SK-N-SH (cell line): Measurements from ENCODE around the gene OR8D2. TPM values are rescaled to one million over a fixed set of nuclear protein-coding genes. Genes with fewer than 3 reads are reported as not detected.

Source experiments
- CTCF ChIA-PET: fragments of 300-600, 350-600 bp; formaldehyde crosslinking; extraction: SDS; loops from one replicate; lab custom pipeline; 2021; lab: Yijun Ruan, JAX
- POLR2A ChIA-PET: fragments of 350-600 bp; sonication (Branson Sonifier 250); formaldehyde crosslinking; extraction: SDS; loops from one replicate; lab custom pipeline; 2020; ENCODE audit warnings: antibody characterized with exemption, inconsistent platforms; lab: Yijun Ruan, JAX
- DNase-seq: peaks from one replicate; pipeline ENCODE4 v3.0.0; 2012
- H2AFZ ChIP-seq: fragments of 200-600 bp; sonication (generic); 2 replicates; pipeline ENCODE4 v1.8.1; 2016; ENCODE audit warnings: antibody characterized with exemption, mild to moderate bottlenecking, low read depth
- H3F3A ChIP-seq: fragments of 200-600 bp; sonication (generic); replicated peaks from 2 replicates; pipeline ENCODE3; 2016; ENCODE audit warnings: antibody characterized with exemption, mild to moderate bottlenecking; ENCODE audit not compliant: insufficient read depth
- H3K27ac ChIP-seq, 2 experiments: fragments of 200-500 bp in 1 of 2; fragments of 200-600 bp in 1 of 2; sonication (Bioruptor generic) in 1 of 2; sonication (generic), shearing (Covaris generic) in 1 of 2; 2 replicates each; pipeline versions ENCODE4 v1.5.1 to v1.6.1; 2014 to 2016; ENCODE audit warnings: low read depth in 2 of 2, inconsistent platforms in 1 of 2, low read length in 1 of 2, mild to moderate bottlenecking in 1 of 2, mixed read lengths in 1 of 2
- H3K27me3 ChIP-seq: fragments of 200-600 bp; sonication (generic), shearing (Covaris generic); 2 replicates; pipeline ENCODE4 v1.6.1; 2016; ENCODE audit warnings: mixed run types; ENCODE audit not compliant: insufficient read depth
- H3K36me3 ChIP-seq, 2 experiments: fragments of 200-500 bp in 1 of 2; fragments of 200-600 bp in 1 of 2; sonication (Bioruptor generic) in 1 of 2; sonication (generic) in 1 of 2; replicated peaks in 1 of 2; 2 replicates each; pipeline versions ENCODE3 to v1.5.1; 2014 to 2016; ENCODE audit warnings: low read length in 1 of 2, mild to moderate bottlenecking in 1 of 2; ENCODE audit not compliant: insufficient read depth in 2 of 2, control insufficient read depth in 1 of 2
- H3K4me1 ChIP-seq, 2 experiments: fragments of 200-500 bp in 1 of 2; fragments of 200-600 bp in 1 of 2; sonication (Bioruptor generic) in 1 of 2; sonication (generic), shearing (Covaris generic) in 1 of 2; 2 replicates each; pipeline versions ENCODE4 v1.5.1 to v1.6.1; 2014 to 2016; ENCODE audit warnings: low read depth in 1 of 2, low read length in 1 of 2, mixed run types in 1 of 2; ENCODE audit not compliant: insufficient read depth in 2 of 2, control insufficient read depth in 1 of 2
- H3K4me2 ChIP-seq: fragments of 200-600 bp; sonication (generic), shearing (Covaris generic); 2 replicates; pipeline ENCODE4 v1.6.1; 2017; ENCODE audit warnings: mixed run types
- H3K4me3 ChIP-seq, 2 experiments: fragments of 200-500 bp in 1 of 2; fragments of 200-600 bp in 1 of 2; sonication (Bioruptor generic) in 1 of 2; sonication (generic), shearing (Covaris generic) in 1 of 2; 2 replicates each; pipeline versions ENCODE4 v1.5.1 to v1.8.1; 2014 to 2016; ENCODE audit warnings: low read depth in 2 of 2, inconsistent platforms in 1 of 2, low read length in 1 of 2, mild to moderate bottlenecking in 1 of 2, mixed read lengths in 1 of 2, moderate library complexity in 1 of 2
- H3K79me2 ChIP-seq: fragments of 200-600 bp; sonication (generic); 2 replicates; pipeline ENCODE4 v1.8.1; 2017; ENCODE audit warnings: mild to moderate bottlenecking; ENCODE audit not compliant: insufficient read depth
- H3K9ac ChIP-seq: fragments of 200-600 bp; sonication (generic); 2 replicates; pipeline ENCODE4 v1.6.1; 2017; ENCODE audit warnings: mixed run types
- H3K9me2 ChIP-seq: fragments of 200-600 bp; sonication (generic); 2 replicates; pipeline ENCODE4 v1.6.1; 2017; ENCODE audit warnings: mixed run types
- H3K9me3 ChIP-seq: fragments of 200-600 bp; sonication (generic); 2 replicates; pipeline ENCODE4 v1.6.1; 2017; ENCODE audit warnings: mixed run types, mild to moderate bottlenecking, moderate library complexity
- H4K20me1 ChIP-seq: fragments of 200-600 bp; sonication (generic); 2 replicates; pipeline ENCODE4 v1.6.1; 2017; ENCODE audit warnings: mild to moderate bottlenecking, mixed run types; ENCODE audit not compliant: insufficient read depth
- ELF1 ChIP-seq: IDR thresholded peaks from 2 replicates; pipeline ENCODE4 v1.4.0; 2012
- EP300 ChIP-seq, 2 experiments: IDR thresholded peaks; 2 replicates each; pipeline versions ENCODE4 v1.4.0 to v1.6.1; 2012; ENCODE audit warnings: borderline replicate concordance in 1 of 2, low read depth in 1 of 2, low read length in 1 of 2
- EZH2phosphoT487 ChIP-seq: fragments of 200-600 bp; sonication (generic); IDR thresholded peaks from 2 replicates; pipeline ENCODE4 v1.6.1; 2017; ENCODE audit warnings: low read depth, mixed run types, mild to moderate bottlenecking, antibody characterized with exemption, moderate library complexity, borderline replicate concordance
- GABPA ChIP-seq: IDR thresholded peaks from 2 replicates; pipeline ENCODE4 v1.4.0; 2012; ENCODE audit warnings: low read depth, mild to moderate bottlenecking
- MEF2A ChIP-seq: IDR thresholded peaks from 2 replicates; pipeline ENCODE4 v1.4.0; 2012; ENCODE audit warnings: low read depth, borderline replicate concordance
- NFIC ChIP-seq: IDR thresholded peaks from 2 replicates; pipeline ENCODE4 v1.4.0; 2012; ENCODE audit warnings: borderline replicate concordance
- NRF1 ChIP-seq: IDR thresholded peaks from 2 replicates; pipeline ENCODE4 v1.6.1; 2012; ENCODE audit warnings: low read depth, mild to moderate bottlenecking, low read length
- PBX3 ChIP-seq: IDR thresholded peaks from 2 replicates; pipeline ENCODE4; 2012
- POLR2AphosphoS5 ChIP-seq: IDR thresholded peaks from 2 replicates; pipeline ENCODE4 v1.6.1; 2012; ENCODE audit warnings: low read depth, low read length
- RCOR1 ChIP-seq: fragments of 150-350 bp; IDR thresholded peaks from 2 replicates; pipeline ENCODE4 v1.6.1; 2017; ENCODE audit warnings: antibody characterized with exemption, low read length
- REST ChIP-seq: IDR thresholded peaks from 2 replicates; pipeline ENCODE4 v1.6.1; 2012; ENCODE audit warnings: mild to moderate bottlenecking, low read depth, low read length, moderate library complexity
- RFX5 ChIP-seq: IDR thresholded peaks from 2 replicates; pipeline ENCODE4 v1.6.1; 2012; ENCODE audit warnings: mild to moderate bottlenecking, improper control_type of control experiment, low read length
- RXRA ChIP-seq: IDR thresholded peaks from 2 replicates; pipeline ENCODE4 v1.4.0; 2012; ENCODE audit warnings: low read depth, mild to moderate bottlenecking, borderline replicate concordance
- SIN3A ChIP-seq: IDR thresholded peaks from 2 replicates; pipeline ENCODE4 v1.6.1; 2012; ENCODE audit warnings: low read depth, mild to moderate bottlenecking, low read length, moderate library complexity, borderline replicate concordance
- YY1 ChIP-seq: IDR thresholded peaks from 2 replicates; pipeline ENCODE4 v1.4.0; 2012; ENCODE audit warnings: low read depth, mild to moderate bottlenecking
- ZBTB33 ChIP-seq: IDR thresholded peaks from 2 replicates; pipeline ENCODE4 v1.4.0; 2012; ENCODE audit warnings: low read depth, borderline replicate concordance
- WGBS: methylation state at CpG from one replicate; pipeline ENCODE4 v1.1.6; 2017; ENCODE audit warnings: low lambda C conversion rate; 5-methylcytosine and 5-hydroxymethylcytosine counted together
- polyA plus RNA-seq, 3 experiments: library from polyadenylated mRNA; depleted of rRNA; stranded (reverse); fragments of >200 nt; gene quantifications; 2 replicates each; pipeline ENCODE4 v1.2.3, GENCODE V29; 2012
- TF ChIP-seq, protein P1 (sequence below): fragments of 150-350 bp; IDR thresholded peaks from 2 replicates; pipeline ENCODE4 v1.6.1; 2017; ENCODE audit warnings: antibody characterized with exemption, low read length, low read depth, borderline replicate concordance

Gene OR8D2
- polyA plus RNA-seq, 1 of the 3 experiments (the other 2 are of a cell fraction): not detected

- no peak for TF ChIP-seq ZBTB33
- TF ChIP-seq NFIC: no peak
- no peak for TF ChIP-seq EP300 (IDR thresholded peaks at IDR 0.05; ENCODE audit: borderline replicate concordance in 1 of 2, low read depth in 1 of 2, low read length in 1 of 2)
- no peak for TF ChIP-seq EZH2phosphoT487
- TF ChIP-seq RCOR1: no peak
- TF ChIP-seq POLR2AphosphoS5: no peak
- TF ChIP-seq ELF1: no peak
- TF ChIP-seq YY1: no peak
- no peak for TF ChIP-seq SIN3A
- TF ChIP-seq RFX5: no peak
- TF ChIP-seq RXRA: no peak
- TF ChIP-seq, protein P1, sequence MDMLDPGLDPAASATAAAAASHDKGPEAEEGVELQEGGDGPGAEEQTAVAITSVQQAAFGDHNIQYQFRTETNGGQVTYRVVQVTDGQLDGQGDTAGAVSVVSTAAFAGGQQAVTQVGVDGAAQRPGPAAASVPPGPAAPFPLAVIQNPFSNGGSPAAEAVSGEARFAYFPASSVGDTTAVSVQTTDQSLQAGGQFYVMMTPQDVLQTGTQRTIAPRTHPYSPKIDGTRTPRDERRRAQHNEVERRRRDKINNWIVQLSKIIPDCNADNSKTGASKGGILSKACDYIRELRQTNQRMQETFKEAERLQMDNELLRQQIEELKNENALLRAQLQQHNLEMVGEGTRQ: no peak
These were observed 26.4 kb upstream of the OR8D2 start (continued) for GRCh38 chr11:124346311-124346955.

DNA sequence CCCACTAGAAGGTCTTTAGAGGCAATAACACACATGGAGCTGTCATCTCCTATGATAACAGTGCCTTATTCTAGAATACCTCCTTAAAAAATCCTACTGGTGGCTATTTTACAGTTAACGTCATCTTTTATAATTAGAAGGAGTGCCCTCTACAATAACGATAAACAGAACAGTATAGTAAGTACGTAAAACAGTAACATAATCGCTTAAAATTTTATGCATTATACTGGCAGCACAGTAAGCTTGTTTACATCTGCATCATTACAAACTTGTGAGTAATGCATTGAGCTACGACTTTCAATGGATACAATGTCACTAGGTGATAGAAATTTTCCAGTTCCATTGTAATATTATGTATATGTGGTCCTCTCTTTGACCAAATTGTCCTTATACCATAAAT is 24.3 kb upstream of the OR8D2 start:
- no peak overlapping the region for H2AFZ ChIP-seq
- ChIA-PET CTCF (interaction anchor here (1.6 kb wide), 1 partner anchor 58 kb away, joined by 5 read pairs; no protein-coding TSS in a partner anchor), POLR2A (no interaction called here)
- H3K27me3 ChIP-seq: no peaks in the 10 kb centered on the region
- no peaks in the 10 kb centered on the region for H3K9me3 ChIP-seq
- no peak overlapping the region for H3K4me3 ChIP-seq
- H3K36me3 ChIP-seq: no peaks in the 10 kb centered on the region
- no peaks in the 10 kb centered on the region for H3K79me2 ChIP-seq
- TF ChIP-seq MEF2A: no peak
- no peaks in the 10 kb centered on the region for H3F3A ChIP-seq
- H3K9me2 ChIP-seq: no peaks in the 10 kb centered on the region
- no peaks in the 10 kb centered on the region for H4K20me1 ChIP-seq
- H3K4me2 ChIP-seq: no peak overlapping the region
- no peak overlapping the region for H3K9ac ChIP-seq
- WGBS: 0% methylated on average over 5 of the region's 5 CpGs
- H3K27ac ChIP-seq: no peak overlapping the region
- no peak for DNase-seq
- no peaks in the 10 kb centered on the region for H3K4me1 ChIP-seq

DNA sequence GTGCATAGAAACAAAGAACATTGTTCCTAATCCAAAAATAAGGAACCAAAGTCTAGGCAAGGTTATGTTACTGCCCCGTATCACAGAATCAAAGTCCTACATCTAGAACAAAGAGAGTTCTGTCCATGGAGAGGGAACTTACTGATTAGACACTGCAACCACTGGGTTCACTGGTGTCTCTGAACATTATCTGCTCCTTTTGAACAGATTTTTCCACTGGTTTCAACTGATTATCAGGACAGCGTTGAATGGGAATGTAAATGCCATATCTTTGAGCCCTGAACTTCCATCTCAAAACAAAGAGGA is 20.1 kb upstream of the OR8D2 start:
- Histone ChIP-seq H3K9me2 (no peaks in the 10 kb centered on the region), H3F3A (no peaks in the 10 kb centered on the region), H2AFZ (no peak overlapping the region), H3K9me3 (no peaks in the 10 kb centered on the region), H3K36me3 (no peaks in the 10 kb centered on the region), H3K9ac (no peak overlapping the region), H3K4me3 (no peak overlapping the region), H3K27ac (no peak overlapping the region), H3K79me2 (no peaks in the 10 kb centered on the region), H4K20me1 (no peaks in the 10 kb centered on the region), H3K4me2 (no peak overlapping the region), H3K4me1 (no peaks in the 10 kb centered on the region), H3K27me3 (no peaks in the 10 kb centered on the region)
- no peak for DNase-seq
- POLR2A ChIA-PET: interaction anchor here (0.5 kb wide), 1 partner anchor 55 kb away, joined by 5 read pairs; no protein-coding TSS in a partner anchor
- CTCF ChIA-PET: no interaction called here
- 3% methylated on average over 2 of the region's 2 CpGs for WGBS
- no peak for TF ChIP-seq PBX3
- no peak for TF ChIP-seq EP300 (IDR thresholded peaks at IDR 0.05; ENCODE audit: borderline replicate concordance in 1 of 2, low read depth in 1 of 2, low read length in 1 of 2)
- TF ChIP-seq NRF1: no peak
- TF ChIP-seq REST: no peak
- TF ChIP-seq GABPA: no peak
- TF ChIP-seq EZH2phosphoT487: no peak
